AML-193 (cell line): ENCODE data around the gene MCIDAS.
A peak's percentile ranks its signal among the peaks of the same experiment; 100 is the strongest.

Source experiments
- DNase-seq, 2 experiments: peaks; one replicate each; lab custom pipeline; 2025; lab: John Stamatoyannopoulos, UW

The MCIDAS gene

GRCh38 chr5:55222092-55222984, 4.8 kb downstream of the MCIDAS start:
- no peak for DNase-seq

- DNase-seq = no peak
These were observed 6.5 kb downstream of the MCIDAS start for GRCh38 chr5:55220433-55221185.

GRCh38 chr5:55219770-55220169, 7.3 kb downstream of the MCIDAS start:
- DNase-seq = no peak

- no peak for DNase-seq
These were observed 8.1 kb downstream of the MCIDAS start for GRCh38 chr5:55218967-55219366.

GRCh38 chr5:55211184-55211874, 15.8 kb downstream of the MCIDAS start:
- DNase-seq = no peak

GRCh38 chr5:55205001-55205400, 22.1 kb downstream of the MCIDAS start:
- peak in 1 of 2 experiments; percentile 2 for DNase-seq

GRCh38 chr5:55191165-55191564, 36.0 kb downstream of the MCIDAS start:
- no peak for DNase-seq

GRCh38 chr5:55188656-55189540, 38.2 kb downstream of the MCIDAS start:
- no peak for DNase-seq

- DNase-seq = peak; percentile 1 to 11
These were observed 39.7 kb downstream of the MCIDAS start for GRCh38 chr5:55187370-55187769.

GRCh38 chr5:55180016-55180415, 47.1 kb downstream of the MCIDAS start:
- no peak for DNase-seq

- DNase-seq = no peak
These were observed 50.0 kb downstream of the MCIDAS start for GRCh38 chr5:55177078-55177477.

- DNase-seq = no peak
These were observed 50.8 kb downstream of the MCIDAS start for GRCh38 chr5:55176176-55176818.

GRCh38 chr5:55175781-55176175, 51.3 kb downstream of the MCIDAS start:
- no peak for DNase-seq

GRCh38 chr5:55173687-55174230, 53.4 kb downstream of the MCIDAS start:
- DNase-seq = no peak

GRCh38 chr5:55172937-55173686, 54.0 kb downstream of the MCIDAS start, which contains the start of gene CDC20B:
CDC20B (minus strand) TSS chr5:55173177; CDS start chr5:55173000, 177 bp downstream.
- DNase-seq = peak; percentile 17 to 27

- DNase-seq = peak; percentile 59 to 74
These were observed 54.8 kb downstream of the MCIDAS start for GRCh38 chr5:55172051-55172899.

GRCh38 chr5:55171471-55171870, 55.6 kb downstream of the MCIDAS start:
- DNase-seq = no peak
